DND-41 (cell line): ENCODE results near the gene SLC1A2.

Source experiments
- ATAC-seq: fragments of 200-7000 bp; cut with Tn5 transposase; 3 replicates; pipeline ENCODE4 v1.9.1; 2021; ENCODE audit warnings: low read depth; ENCODE audit not compliant: insufficient read depth
- DNase-seq: peaks from one replicate; pipeline ENCODE4 v3.0.0-alpha.2; 2020
- H2AFZ ChIP-seq: 2 replicates; pipeline ENCODE4 v1.6.0; 2012; ENCODE audit warnings: low read depth, low read length
- H3K27ac ChIP-seq: 2 replicates; pipeline ENCODE4 v1.5.1; 2012; ENCODE audit warnings: low read length, inconsistent platforms
- H3K27me3 ChIP-seq: fragments of 200-600 bp; sonication (generic); 2 replicates; pipeline ENCODE4 v1.6.0; 2012; ENCODE audit warnings: low read length, mild to moderate bottlenecking, inconsistent platforms; ENCODE audit not compliant: insufficient read depth, poor library complexity
- H3K36me3 ChIP-seq: 2 replicates; pipeline ENCODE4 v1.5.1; 2012; ENCODE audit warnings: low read length, inconsistent platforms; ENCODE audit not compliant: insufficient read depth
- H3K4me1 ChIP-seq: 2 replicates; pipeline ENCODE4 v1.5.1; 2012; ENCODE audit warnings: mild to moderate bottlenecking, low read length; ENCODE audit not compliant: insufficient read depth
- H3K4me2 ChIP-seq: 2 replicates; pipeline ENCODE4 v1.6.0; 2012; ENCODE audit warnings: mild to moderate bottlenecking, moderate library complexity, low read length, inconsistent platforms; ENCODE audit not compliant: insufficient read depth
- H3K4me3 ChIP-seq, 2 experiments: fragments of 200-600 bp in 1 of 2; shearing (Covaris generic) in 1 of 2; 2 replicates each; pipeline ENCODE4 v1.5.1; 2012 to 2016; ENCODE audit warnings: inconsistent platforms in 2 of 2, low read length in 2 of 2, mild to moderate bottlenecking in 2 of 2, low read depth in 1 of 2, moderate library complexity in 1 of 2
- H3K79me2 ChIP-seq: 2 replicates; pipeline ENCODE4 v1.6.0; 2012; ENCODE audit warnings: low read length, inconsistent platforms; ENCODE audit not compliant: insufficient read depth
- H3K9ac ChIP-seq: 2 replicates; pipeline ENCODE4 v1.6.0; 2012; ENCODE audit warnings: low read depth, mild to moderate bottlenecking, inconsistent platforms, low read length, moderate library complexity
- H3K9me3 ChIP-seq: 2 replicates; pipeline ENCODE4 v1.5.1; 2012; ENCODE audit warnings: low read length, moderate library complexity, mild to moderate bottlenecking, inconsistent platforms; ENCODE audit not compliant: insufficient read depth, severe bottlenecking
- H4K20me1 ChIP-seq: 2 replicates; pipeline ENCODE4 v1.6.0; 2012; ENCODE audit warnings: low read length; ENCODE audit not compliant: insufficient read depth
- EZH2 ChIP-seq: IDR thresholded peaks from 3 replicates; pipeline ENCODE4 v1.6.1; 2012; ENCODE audit warnings: borderline replicate concordance, low read depth, mild to moderate bottlenecking, moderate library complexity, low read length, inconsistent platforms; ENCODE audit not compliant: severe bottlenecking
- TF ChIP-seq, protein P1 (sequence below): IDR thresholded peaks from 2 replicates; pipeline ENCODE4 v1.5.1; 2012; ENCODE audit warnings: borderline replicate concordance, low read length, moderate library complexity, mild to moderate bottlenecking; ENCODE audit not compliant: poor library complexity, severe bottlenecking; ENCODE audit errors: extremely low read depth

The SLC1A2 gene

GRCh38 chr11:35454362-35454761, 35.0 kb upstream of the SLC1A2 start:
- Histone ChIP-seq H3K4me2 (no peak overlapping the region), H3K79me2 (no peaks in the 10 kb centered on the region), H3K9me3 (no peaks in the 10 kb centered on the region), H3K27me3 (peaks cover 2% of the 10 kb centered on the region), H3K4me3 (no peak overlapping the region), H3K9ac (no peak overlapping the region), H3K27ac (no peak overlapping the region), H3K36me3 (no peaks in the 10 kb centered on the region), H2AFZ (no peak overlapping the region), H4K20me1 (no peaks in the 10 kb centered on the region), H3K4me1 (no peaks in the 10 kb centered on the region)
- no peak for ATAC-seq
- no peak for DNase-seq
- no peak for TF ChIP-seq EZH2
- TF ChIP-seq, protein P1, sequence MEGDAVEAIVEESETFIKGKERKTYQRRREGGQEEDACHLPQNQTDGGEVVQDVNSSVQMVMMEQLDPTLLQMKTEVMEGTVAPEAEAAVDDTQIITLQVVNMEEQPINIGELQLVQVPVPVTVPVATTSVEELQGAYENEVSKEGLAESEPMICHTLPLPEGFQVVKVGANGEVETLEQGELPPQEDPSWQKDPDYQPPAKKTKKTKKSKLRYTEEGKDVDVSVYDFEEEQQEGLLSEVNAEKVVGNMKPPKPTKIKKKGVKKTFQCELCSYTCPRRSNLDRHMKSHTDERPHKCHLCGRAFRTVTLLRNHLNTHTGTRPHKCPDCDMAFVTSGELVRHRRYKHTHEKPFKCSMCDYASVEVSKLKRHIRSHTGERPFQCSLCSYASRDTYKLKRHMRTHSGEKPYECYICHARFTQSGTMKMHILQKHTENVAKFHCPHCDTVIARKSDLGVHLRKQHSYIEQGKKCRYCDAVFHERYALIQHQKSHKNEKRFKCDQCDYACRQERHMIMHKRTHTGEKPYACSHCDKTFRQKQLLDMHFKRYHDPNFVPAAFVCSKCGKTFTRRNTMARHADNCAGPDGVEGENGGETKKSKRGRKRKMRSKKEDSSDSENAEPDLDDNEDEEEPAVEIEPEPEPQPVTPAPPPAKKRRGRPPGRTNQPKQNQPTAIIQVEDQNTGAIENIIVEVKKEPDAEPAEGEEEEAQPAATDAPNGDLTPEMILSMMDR, result no peak

DNA sequence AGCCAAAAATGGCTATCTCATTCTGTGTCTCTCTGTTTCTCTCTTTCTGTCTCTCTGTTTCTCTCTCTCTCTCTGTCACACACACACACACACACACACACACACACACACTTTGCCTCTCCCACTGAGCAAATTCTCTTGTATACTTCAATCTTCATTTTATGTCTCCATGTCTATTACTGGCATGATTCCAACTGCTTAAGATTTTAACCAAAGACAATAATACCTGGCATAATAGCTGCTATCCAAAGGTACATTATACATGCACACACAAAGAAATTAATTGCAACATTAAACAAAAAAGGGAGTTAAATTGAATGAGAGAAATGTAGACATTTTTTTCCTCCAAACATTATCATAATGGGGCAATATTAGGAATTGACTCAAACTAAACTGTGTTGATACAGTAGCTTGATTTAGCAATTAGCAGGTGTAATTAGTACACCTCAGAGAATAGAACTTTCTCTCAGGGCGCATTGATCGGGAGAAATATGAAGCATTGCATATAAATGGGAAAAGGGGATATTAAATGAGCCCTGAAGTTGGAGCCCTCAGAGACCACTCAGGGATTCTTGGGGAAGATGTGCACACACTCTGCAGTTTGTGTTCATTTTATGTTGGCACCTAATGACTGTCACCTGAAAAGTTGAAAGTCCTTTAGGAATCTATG, 17.4 kb upstream of the SLC1A2 start:
- Histone ChIP-seq H3K4me1 (no peaks in the 10 kb centered on the region), H2AFZ (no peak overlapping the region), H3K27ac (no peak overlapping the region), H3K9me3 (no peaks in the 10 kb centered on the region), H3K4me3 (no peak overlapping the region), H3K36me3 (no peaks in the 10 kb centered on the region), H3K79me2 (no peaks in the 10 kb centered on the region), H4K20me1 (no peaks in the 10 kb centered on the region), H3K9ac (no peak overlapping the region), H3K4me2 (no peak overlapping the region), H3K27me3 (peaks cover 17% of the 10 kb centered on the region)
- no peak for DNase-seq
- TF ChIP-seq, protein P1, result no peak
- TF ChIP-seq EZH2, result no peak
- ATAC-seq, result no peak

GRCh38 chr11:35433588-35433987, 14.2 kb upstream of the SLC1A2 start:
- Histone ChIP-seq H3K27me3 (peaks cover 2% of the 10 kb centered on the region), H3K27ac (no peak overlapping the region), H3K4me1 (no peaks in the 10 kb centered on the region), H3K4me3 (no peak overlapping the region), H3K36me3 (no peaks in the 10 kb centered on the region), H3K9me3 (no peaks in the 10 kb centered on the region), H2AFZ (no peak overlapping the region), H3K4me2 (no peak overlapping the region), H4K20me1 (no peaks in the 10 kb centered on the region), H3K9ac (no peak overlapping the region), H3K79me2 (no peaks in the 10 kb centered on the region)
- no peak for ATAC-seq
- no peak for TF ChIP-seq EZH2
- TF ChIP-seq, protein P1, result no peak
- no peak for DNase-seq
